NB4 (cell line): ENCODE data around the gene CDIPT.

Source experiments
- MAX ChIP-seq: IDR thresholded peaks from 2 replicates; pipeline ENCODE4 v1.6.1; 2011; ENCODE audit warnings: low read depth, low read length
- MYC ChIP-seq: IDR thresholded peaks from 2 replicates; pipeline ENCODE4 v1.6.1; 2011; ENCODE audit warnings: low read depth, low read length
- POLR2A ChIP-seq: IDR thresholded peaks from 2 replicates; pipeline ENCODE4 v1.6.1; 2011; ENCODE audit warnings: mild to moderate bottlenecking; ENCODE audit not compliant: insufficient read length; ENCODE audit errors: extremely low read depth
- TF ChIP-seq, protein P1 (sequence below): IDR thresholded peaks from one replicate; pipeline ENCODE4 v1.5.1; 2012; ENCODE audit warnings: low read depth, low read length

GRCh38 chr16:29912087-29912486 is 49.1 kb upstream of the CDIPT start:
- TF ChIP-seq POLR2A, result no peak
- TF ChIP-seq, protein P1, sequence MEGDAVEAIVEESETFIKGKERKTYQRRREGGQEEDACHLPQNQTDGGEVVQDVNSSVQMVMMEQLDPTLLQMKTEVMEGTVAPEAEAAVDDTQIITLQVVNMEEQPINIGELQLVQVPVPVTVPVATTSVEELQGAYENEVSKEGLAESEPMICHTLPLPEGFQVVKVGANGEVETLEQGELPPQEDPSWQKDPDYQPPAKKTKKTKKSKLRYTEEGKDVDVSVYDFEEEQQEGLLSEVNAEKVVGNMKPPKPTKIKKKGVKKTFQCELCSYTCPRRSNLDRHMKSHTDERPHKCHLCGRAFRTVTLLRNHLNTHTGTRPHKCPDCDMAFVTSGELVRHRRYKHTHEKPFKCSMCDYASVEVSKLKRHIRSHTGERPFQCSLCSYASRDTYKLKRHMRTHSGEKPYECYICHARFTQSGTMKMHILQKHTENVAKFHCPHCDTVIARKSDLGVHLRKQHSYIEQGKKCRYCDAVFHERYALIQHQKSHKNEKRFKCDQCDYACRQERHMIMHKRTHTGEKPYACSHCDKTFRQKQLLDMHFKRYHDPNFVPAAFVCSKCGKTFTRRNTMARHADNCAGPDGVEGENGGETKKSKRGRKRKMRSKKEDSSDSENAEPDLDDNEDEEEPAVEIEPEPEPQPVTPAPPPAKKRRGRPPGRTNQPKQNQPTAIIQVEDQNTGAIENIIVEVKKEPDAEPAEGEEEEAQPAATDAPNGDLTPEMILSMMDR, result no peak
- TF ChIP-seq MYC, result no peak
- no peak for TF ChIP-seq MAX
